Renal cortical epithelial cell (primary cell): ENCODE results near the gene KIRREL3. TPM values are rescaled to one million over a fixed set of nuclear protein-coding genes. Genes with fewer than 3 reads are reported as not detected.

Source experiments
- DNase-seq: peaks from one replicate; pipeline ENCODE4 v3.0.0-alpha.2; 2011; ENCODE audit warnings: low read depth
- total RNA-seq: library from RNA; depleted of rRNA; stranded (reverse); fragments of >200 nt; gene quantifications from 2 replicates; pipeline ENCODE4 v1.2.3, GENCODE V29; 2014

KIRREL3 gene
- total RNA-seq, 1 donor from 2014 or later = 0.10 TPM

GRCh38 chr11:126534141-126534805 lies 466.3 kb downstream of the KIRREL3 start:
- DNase-seq = no peak

DNA sequence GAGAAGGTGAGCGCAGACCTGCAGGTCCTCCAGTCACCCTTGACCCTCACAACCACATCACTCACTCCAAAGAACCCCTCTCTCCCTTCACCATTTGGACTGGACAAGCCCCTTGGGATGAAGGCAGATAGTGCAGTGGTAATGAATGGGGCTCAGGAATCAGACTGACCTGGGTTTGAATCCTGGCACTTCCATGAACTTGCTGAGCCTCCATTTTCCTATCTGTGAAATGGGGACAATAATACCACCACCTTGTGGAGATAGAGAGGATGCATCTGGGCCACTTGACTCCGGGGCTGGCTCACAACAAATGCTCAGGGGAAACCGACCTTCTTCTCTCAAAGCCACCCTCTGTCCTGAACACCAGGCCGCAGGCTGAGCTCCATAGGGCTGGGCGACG lies 467.0 kb downstream of the KIRREL3 start:
- DNase-seq = no peak

DNA sequence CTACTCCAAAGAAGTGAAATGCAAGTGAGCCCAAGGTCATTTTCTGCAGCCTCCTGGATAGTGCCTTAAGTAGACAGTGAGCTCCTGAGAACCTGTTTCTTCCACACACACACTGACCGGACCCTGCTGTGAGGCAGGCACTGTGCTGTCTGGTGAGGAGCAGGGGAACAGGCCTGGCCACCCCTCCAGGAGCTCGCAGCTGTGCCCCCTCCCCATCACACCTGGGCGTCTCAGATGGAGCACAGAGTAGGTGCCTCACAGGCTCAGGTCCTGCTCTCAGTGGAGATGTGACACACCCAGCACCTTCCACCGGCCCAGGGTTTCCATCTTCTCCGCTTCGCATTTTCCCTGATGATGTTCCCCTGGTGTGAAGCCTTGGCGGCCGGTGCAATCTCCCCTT lies 470.2 kb downstream of the KIRREL3 start:
- DNase-seq = no peak

DNA sequence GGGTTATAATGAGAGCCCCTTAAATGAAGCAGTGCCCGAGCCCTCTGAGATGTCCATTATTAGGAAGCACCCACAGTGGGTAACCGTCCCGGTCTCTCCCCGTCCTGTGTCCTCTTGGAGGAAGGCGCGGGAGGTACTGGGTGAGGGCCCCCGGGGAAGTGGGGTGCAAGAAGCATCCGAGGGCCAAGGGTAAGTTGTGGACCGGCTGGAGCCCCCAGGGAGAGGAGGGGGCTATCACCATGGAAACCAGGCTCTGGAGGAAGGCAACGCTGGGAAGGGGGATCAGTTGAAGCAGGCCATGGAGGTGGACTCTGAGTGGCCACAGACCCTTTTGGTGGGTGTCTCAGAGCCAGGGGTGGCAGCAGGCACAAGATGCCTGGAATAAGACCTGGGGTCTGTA lies 471.5 kb downstream of the KIRREL3 start:
- no peak for DNase-seq

- DNase-seq = no peak
Observed at GRCh38 chr11:126528075-126528474, 472.5 kb downstream of the KIRREL3 start.

GRCh38 chr11:126527651-126528050 lies 472.9 kb downstream of the KIRREL3 start:
- DNase-seq = no peak

- DNase-seq = no peak
Observed at GRCh38 chr11:126526471-126526870, 474.1 kb downstream of the KIRREL3 start.

DNA sequence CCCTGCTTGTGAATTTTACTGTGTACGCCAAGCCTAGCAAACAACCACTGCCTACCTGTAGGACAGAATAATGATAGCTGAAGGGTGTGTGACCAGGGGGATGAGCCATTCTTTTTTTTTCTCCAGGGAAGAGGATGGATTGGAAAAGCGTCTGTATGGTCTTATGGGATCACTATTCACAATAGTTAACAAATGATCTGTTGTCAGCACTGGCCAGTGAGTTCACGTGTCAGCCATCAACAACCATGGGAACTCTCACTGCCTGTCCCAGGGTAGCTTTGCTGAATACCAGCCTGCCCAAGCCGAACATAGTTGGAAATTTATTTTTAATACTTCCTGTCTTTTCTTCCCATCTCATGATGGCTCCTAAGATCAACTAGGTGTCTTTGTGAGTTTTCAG lies 474.9 kb downstream of the KIRREL3 start:
- DNase-seq = no peak

- DNase-seq = no peak
Observed at GRCh38 chr11:126525216-126525615, 475.4 kb downstream of the KIRREL3 start.

DNA sequence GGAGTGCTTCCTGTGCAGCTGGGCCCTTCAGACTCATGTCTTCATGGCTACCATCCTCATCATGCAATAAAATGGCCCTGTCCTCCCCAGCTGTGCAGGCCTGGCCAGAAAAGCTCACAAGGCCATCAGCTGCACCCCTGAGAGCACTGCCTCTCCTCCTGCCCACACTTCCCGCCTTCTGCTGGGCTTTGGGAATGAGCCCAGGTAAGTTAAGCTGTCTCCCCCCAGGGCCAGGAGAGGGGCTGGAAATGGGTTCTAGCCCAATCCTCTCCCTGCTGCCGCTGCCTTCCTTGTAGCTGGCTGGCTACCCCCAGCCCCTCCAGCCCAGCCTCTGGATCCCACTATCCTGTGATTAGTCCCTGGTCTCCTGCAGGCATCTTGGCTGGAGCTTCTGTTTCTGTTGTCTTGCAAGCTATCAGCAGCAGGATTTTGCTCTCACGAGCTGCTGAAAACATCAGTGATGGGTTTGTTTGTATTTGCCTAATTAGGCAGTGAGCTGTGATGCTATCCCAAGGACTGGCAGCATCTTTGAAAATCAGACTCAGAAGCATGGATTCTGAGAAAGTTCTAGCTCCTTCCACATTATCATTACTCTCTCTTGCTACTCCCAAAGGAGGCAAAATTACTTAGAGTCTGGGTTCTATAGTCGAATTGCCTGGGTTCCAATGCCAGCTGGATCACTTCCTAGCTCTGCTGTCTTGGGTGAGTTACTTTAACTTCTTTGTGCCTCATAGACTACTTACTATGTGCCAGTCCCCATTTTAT lies 476.9 kb downstream of the KIRREL3 start:
- no peak for DNase-seq

GRCh38 chr11:126522606-126523005 lies 478.0 kb downstream of the KIRREL3 start:
- DNase-seq = no peak

GRCh38 chr11:126522152-126522551 lies 478.4 kb downstream of the KIRREL3 start:
- no peak for DNase-seq

DNA sequence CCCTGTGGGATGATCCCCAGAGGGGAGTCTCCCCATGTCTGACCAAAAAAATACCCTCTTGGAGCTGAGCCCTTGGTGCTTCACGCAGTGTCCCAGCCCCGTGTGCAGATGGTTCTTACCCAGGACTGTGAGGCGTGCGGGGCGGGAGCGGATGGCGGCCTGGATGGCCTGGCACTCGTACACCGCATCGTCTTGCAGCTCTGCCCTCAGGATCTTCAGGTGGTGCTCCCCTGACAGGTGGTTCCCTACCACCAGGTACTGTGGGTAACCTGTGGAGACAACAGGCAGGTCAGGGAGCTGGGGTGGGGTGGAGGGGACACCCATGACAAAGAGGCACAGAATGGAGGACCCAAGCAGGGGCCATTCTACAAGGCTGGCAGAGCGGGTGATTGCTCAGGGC lies 479.4 kb downstream of the KIRREL3 start:
- no peak for DNase-seq

DNA sequence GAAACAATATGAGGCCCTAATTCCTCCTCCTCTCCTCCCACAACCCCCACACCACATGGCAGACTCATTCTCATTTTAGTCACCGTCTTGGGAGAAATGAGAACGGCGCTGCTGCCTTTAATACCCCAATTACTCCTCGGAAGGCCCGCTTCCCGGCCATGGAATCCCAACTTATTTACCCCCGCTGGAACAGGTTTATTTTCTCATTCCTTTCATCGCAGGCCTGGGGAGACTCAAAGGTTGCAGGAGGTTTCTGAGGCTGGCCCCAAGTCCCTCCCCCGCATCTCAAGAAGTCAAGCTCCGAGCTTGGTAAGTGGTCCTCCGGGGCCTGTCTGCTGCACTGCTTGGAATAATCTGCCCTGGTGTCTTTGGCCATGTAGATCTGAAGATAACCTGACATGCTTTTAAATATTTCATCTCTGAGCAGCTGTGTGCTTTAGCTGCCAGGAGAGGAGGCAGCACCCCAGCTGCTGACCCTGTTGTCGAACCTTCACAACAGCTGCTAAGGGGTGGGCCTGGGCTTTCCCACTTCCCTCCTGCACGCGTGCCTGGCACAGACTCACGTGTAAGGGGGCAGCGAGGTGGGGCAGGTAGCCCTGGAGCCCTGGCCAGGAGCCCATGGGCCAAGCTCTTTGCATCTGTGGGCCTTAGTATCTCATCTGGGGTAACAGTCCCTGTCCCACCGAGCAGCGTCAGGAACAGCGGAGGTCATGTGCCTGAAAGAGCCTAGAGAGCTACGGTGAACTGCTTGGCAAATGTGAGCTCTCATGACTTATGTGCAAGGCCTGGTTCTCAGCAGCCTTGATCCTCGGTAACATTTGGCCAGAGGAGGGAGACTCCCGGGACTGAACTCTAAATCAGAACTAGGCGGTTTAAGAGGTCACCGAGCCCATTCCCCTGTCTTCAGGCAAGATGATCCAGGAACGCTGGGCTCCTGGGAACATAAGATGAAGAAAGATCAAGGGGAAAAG lies 480.5 kb downstream of the KIRREL3 start:
- DNase-seq = no peak

DNA sequence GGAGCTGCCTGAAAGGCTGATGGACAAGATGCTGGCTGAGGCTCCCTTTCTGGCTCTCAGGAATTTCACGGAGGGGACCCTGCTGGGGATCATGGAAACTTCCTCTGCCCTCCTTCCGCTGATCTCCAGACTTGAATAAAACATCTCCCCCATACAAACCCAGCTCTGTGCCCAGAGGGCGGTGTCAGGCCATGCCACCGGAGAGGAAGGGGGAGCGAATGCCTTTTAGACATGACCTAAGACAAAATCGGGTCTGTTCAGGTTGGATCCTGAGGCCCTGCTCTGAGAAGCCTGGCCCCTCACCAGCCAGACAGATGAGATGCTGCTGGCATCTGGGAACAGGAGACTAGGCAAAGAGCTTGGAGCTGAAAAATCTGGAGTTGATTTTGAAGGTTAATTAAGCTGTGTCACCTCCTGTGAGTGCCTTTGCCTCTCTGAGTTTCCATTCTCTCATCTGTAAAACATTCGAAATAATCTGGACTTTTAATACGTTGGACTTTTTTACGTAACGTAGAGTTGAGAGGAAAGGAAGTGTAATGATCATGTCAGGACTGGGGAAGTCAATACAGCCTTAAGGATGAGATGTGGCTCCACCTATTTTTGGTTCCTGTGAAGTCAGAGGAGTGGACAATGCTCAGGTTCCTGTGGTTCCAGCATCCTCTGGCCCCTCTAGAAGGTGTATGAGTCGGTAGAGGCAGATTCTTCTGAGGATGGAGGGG lies 481.4 kb downstream of the KIRREL3 start:
- DNase-seq = no peak

- DNase-seq = no peak
Observed at GRCh38 chr11:126518071-126518971, 482.2 kb downstream of the KIRREL3 start.

DNA sequence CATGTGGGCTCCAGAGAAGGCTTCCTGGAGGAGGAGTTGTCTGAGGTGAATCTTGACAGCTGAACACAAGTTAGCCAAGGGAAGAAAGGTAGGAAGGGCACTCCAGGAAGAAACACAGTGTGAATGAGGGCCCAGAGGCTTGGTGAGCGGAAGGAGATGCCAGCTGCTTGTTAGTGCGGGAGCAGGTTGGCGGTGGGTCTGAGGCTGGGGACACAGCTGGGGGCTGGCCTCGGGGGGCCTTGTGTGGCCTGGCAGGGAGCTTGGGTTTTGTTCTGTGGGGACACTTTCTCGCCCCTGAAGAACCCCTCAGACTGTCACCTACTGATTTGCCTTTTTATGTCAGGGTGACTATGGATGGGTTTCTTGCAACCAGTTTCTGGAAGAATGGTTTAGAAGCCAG lies 485.1 kb downstream of the KIRREL3 start:
- DNase-seq = no peak

DNA sequence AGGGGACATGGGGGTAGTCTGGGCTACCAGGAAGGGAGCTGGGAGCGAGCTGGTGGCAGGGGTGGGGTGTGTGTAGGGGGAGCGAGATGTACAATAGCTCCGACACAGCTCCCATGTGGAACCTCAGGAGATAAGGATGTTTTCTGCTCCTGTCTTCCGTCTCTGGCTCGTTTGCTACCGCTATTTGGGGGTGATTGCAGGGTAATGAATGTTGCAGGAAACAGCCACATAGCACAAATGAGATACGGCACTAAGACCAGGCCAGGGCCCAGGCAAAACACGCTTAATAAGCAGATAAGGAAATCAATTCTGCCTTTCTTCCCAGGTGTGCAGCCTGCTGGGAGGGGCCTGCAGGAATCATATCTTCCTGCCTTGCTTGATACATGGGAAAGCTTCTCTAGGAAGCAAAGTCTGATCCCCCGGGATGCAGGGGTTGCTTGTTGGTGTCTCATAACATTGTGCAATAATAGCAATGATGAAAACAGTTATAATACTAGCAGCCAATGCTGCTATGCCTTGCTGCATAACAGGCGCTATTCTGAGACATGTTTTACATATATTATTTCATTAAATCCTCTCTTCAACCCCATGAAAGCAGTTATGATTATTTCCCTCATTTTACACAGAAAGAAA lies 486.4 kb downstream of the KIRREL3 start:
- DNase-seq = no peak

DNA sequence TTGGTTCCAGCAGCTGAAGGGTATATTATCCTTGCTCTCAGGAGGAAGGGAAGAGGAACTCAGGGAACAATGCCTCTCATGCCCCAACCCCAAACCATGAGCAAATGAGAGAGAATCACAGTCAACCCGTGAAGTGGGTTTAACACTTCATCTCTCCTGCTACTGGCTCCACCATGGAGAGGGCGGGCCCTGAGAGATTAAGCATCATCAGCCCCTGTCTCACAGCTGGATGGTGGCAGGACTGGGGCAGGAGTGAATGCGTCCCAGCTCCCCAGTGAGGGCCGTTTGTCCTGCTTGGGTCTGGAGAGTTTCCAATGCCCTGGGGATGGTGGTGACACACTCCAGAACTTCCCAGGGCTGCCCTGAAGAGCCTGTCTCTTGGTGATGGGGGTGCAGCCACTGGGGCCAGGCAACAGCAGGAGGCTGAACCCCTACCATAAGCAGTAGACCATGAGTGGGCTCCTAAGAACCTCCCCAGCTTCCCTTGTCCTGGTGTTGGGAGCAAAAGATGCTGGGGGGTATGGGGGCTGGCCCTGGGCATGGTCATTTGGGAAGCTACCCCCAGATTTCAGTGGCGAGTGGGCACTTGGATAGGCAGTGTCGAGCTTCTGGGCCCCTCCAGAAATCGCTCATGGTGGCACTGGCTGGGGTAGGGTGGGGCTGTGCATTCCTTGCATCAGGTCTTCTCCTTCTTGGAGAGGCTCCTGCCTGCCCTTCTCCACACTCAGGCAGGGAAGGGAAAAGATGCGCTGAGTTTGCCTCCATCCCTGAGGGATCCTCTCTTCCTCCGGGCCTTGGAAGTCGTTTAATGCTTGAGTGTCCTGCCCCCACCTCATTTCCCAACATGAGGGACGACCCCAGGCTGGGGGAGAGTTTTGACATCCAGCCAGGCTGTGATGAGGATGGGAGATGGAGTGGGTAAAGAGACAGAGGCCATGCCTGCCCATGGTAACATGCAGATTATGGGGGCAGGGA lies 487.5 kb downstream of the KIRREL3 start:
- DNase-seq = no peak
